ENCODE measurements around the gene TIGD3.

GRCh38 chr11:65315866-65316226 lies 38.7 kb upstream of the TIGD3 start:
- peak in 1 of 2 donors; percentile 4 for TF ChIP-seq CTCF (IDR thresholded peaks at IDR 0.05; ENCODE audit: extremely low read depth in 1 of 2, insufficient read depth in 1 of 2, low read depth in 1 of 2, low read length in 2 of 2)
- no peak for TF ChIP-seq POLR2A (IDR thresholded peaks at IDR 0.05; ENCODE audit: low read depth, low read length)
- TF ChIP-seq EZH2 (IDR thresholded peaks at IDR 0.05; ENCODE audit: borderline replicate concordance, low read depth, low read length, severe bottlenecking) = no peak
- TF ChIP-seq POLR2AphosphoS5 (IDR thresholded peaks at IDR 0.05; ENCODE audit: insufficient read depth, low read depth, low read length) = no peak
- TF ChIP-seq MAX (IDR thresholded peaks at IDR 0.05; ENCODE audit: insufficient read depth, insufficient read length) = no peak
- TF ChIP-seq JUN (IDR thresholded peaks at IDR 0.05; ENCODE audit: borderline replicate concordance, insufficient read depth, insufficient read length, low read depth) = no peak
- TF ChIP-seq MYC (IDR thresholded peaks at IDR 0.05; ENCODE audit: low read depth, low read length) = no peak
- TF ChIP-seq FOS (IDR thresholded peaks at IDR 0.05; ENCODE audit: borderline replicate concordance, insufficient read depth, low read length) = no peak

All from endothelial cell of umbilical vein (primary cell).